GM12878 (cell line): ENCODE data around the gene CD55. TPM values are rescaled to one million over a fixed set of nuclear protein-coding genes. Genes with fewer than 3 reads are reported as not detected.

Experiments used
- ATAC-seq: fragments of 200-7000 bp; cut with Tn5 transposase; 3 replicates; pipeline ENCODE4 v1.9.1; 2020; ENCODE audit warnings: mild to moderate bottlenecking, moderate library complexity
- BruUV-seq: library from RNA; stranded (reverse); fragments of 400-500 nt; replicated peaks from 2 replicates; lab custom pipeline; 2021; lab: Mats Ljungman, UMichigan
- CTCF ChIA-PET: fragments of 300-600 bp; sonication (Branson Sonifier 250); formaldehyde crosslinking; extraction: SDS; loops from one replicate; lab custom pipeline; 2021; ENCODE audit warnings: inconsistent platforms; lab: Yijun Ruan, JAX
- POLR2A ChIA-PET: fragments of 350-600 bp; formaldehyde crosslinking; extraction: SDS; loops from one replicate; lab custom pipeline; 2021; ENCODE audit warnings: inconsistent platforms; lab: Charles Lee
- RAD21 ChIA-PET: fragments of 300-600 bp; sonication (Branson Sonifier 250); formaldehyde crosslinking; loops from one replicate; lab custom pipeline; 2023; ENCODE audit warnings: antibody characterized with exemption; ENCODE audit not compliant: unreplicated experiment; lab: Charles Lee
- SMC1A ChIA-PET: fragments of 300-600 bp; sonication (Branson Sonifier 250); formaldehyde crosslinking; loops from one replicate; lab custom pipeline; 2023; ENCODE audit not compliant: unreplicated experiment, uncharacterized antibody; lab: Charles Lee
- DNase-seq: peaks from one replicate; pipeline ENCODE4 v3.0.0-alpha.2; 2011; ENCODE audit warnings: low read depth, low spot score
- FAIRE-seq: peaks from 3 replicates; lab custom pipeline; 2011; peaks lifted over from hg19 to GRCh38; lab: Jason Lieb, UNC
- H2AFZ ChIP-seq: 2 replicates; pipeline ENCODE4 v1.6.0; 2011; ENCODE audit warnings: low read depth, low read length, control low read depth; ENCODE audit not compliant: control insufficient read depth
- H3K27ac ChIP-seq: 2 replicates; pipeline ENCODE4 v1.5.1; 2011; ENCODE audit warnings: control low read depth; ENCODE audit not compliant: control insufficient read depth, insufficient read depth
- H3K27me3 ChIP-seq, 2 experiments: replicated peaks in 1 of 2; 2 replicates each; pipeline versions ENCODE4 v1.6.0 to v1.6.1; 2011; ENCODE audit warnings: low read length in 1 of 2; ENCODE audit not compliant: control insufficient read depth in 2 of 2, insufficient read depth in 2 of 2
- H3K36me3 ChIP-seq, 2 experiments: 2 replicates each; pipeline ENCODE4 v1.5.1; 2011; ENCODE audit warnings: low read length in 1 of 2; ENCODE audit not compliant: control insufficient read depth in 2 of 2, insufficient read depth in 2 of 2
- H3K4me1 ChIP-seq: 2 replicates; pipeline ENCODE4 v1.6.1; 2011; ENCODE audit warnings: mild to moderate bottlenecking, low read length, moderate library complexity, mixed read lengths; ENCODE audit not compliant: control insufficient read depth, insufficient read depth
- H3K4me2 ChIP-seq: 2 replicates; pipeline ENCODE4 v1.6.0; 2011; ENCODE audit warnings: control low read depth; ENCODE audit not compliant: control insufficient read depth, insufficient read depth
- H3K4me3 ChIP-seq: fragments of 200-600 bp; sonication (generic); 2 replicates; pipeline ENCODE4 v1.5.1; 2016
- H3K79me2 ChIP-seq: 2 replicates; pipeline ENCODE4 v1.6.0; 2011; ENCODE audit warnings: low read length; ENCODE audit not compliant: control insufficient read depth, insufficient read depth
- H3K9ac ChIP-seq: 2 replicates; pipeline ENCODE4 v1.8.0; 2011; ENCODE audit warnings: low read length, control low read depth, mixed read lengths; ENCODE audit not compliant: control insufficient read depth, insufficient read depth
- H3K9me3 ChIP-seq: replicated peaks from 3 replicates; pipeline ENCODE4 v1.5.1; 2011; ENCODE audit warnings: mild to moderate bottlenecking, low read length; ENCODE audit not compliant: control insufficient read depth, insufficient read depth
- H4K20me1 ChIP-seq: 2 replicates; pipeline ENCODE4 v1.6.0; 2011; ENCODE audit not compliant: control insufficient read depth, insufficient read depth
- MXI1 ChIP-seq: fragments of 150-350 bp; IDR thresholded peaks from 2 replicates; pipeline ENCODE4 v1.6.1; 2011; ENCODE audit warnings: low read depth, mild to moderate bottlenecking, inconsistent platforms, low read length, improper control_type of control experiment
- PAX5 ChIP-seq: IDR thresholded peaks from 2 replicates; pipeline ENCODE4 v1.6.1; 2011; ENCODE audit warnings: low read depth, low read length, borderline replicate concordance
- SREBF1 ChIP-seq: IDR thresholded peaks from 2 replicates; pipeline ENCODE4 v1.6.1; 2012; ENCODE audit warnings: mild to moderate bottlenecking, low read length
- WGBS: methylation state at CpG from one replicate; pipeline ENCODE4 v1.1.6; 2016; ENCODE audit warnings: low lambda C conversion rate; ENCODE audit not compliant: insufficient replicate concordance, insufficient coverage; ENCODE audit errors: missing lambda C conversion rate; 5-methylcytosine and 5-hydroxymethylcytosine counted together
- in situ Hi-C: fragments of 300-500 bp; cut with MboI; formaldehyde crosslinking; loops from 9 replicates; pipeline ENCODE4 v1.14.3; 2018; ENCODE audit warnings: mixed read lengths
- intact Hi-C: fragments of 100-400 bp; cut with micrococcal nuclease; formaldehyde crosslinking; loops from one replicate; pipeline ENCODE4 v1.14.2; 2022; ENCODE audit not compliant: unreplicated experiment
- polyA plus RNA-seq, 11 experiments: library from polyadenylated mRNA; depleted of rRNA in 4 of 11; unstranded in 6 of 11; stranded (reverse) in 5 of 11; fragments of >200 nt; fragmentation: Nextera tagmentation in 4 of 11; fragmentation: Illumina TruSeq in 1 of 11; extraction: Ambion mirVana in 4 of 11; extraction: Trizol in 1 of 11; gene quantifications; 1 replicate in 1 of 11; 2 replicates in 10 of 11; pipeline versions ENCODE4 v1.2.1 to v1.2.3, GENCODE V29; 2011 to 2016; ENCODE audit warnings: inconsistent platforms in 2 of 11, missing spikeins in 2 of 11, low read depth in 1 of 11
- total RNA-seq, 4 experiments: library from RNA; depleted of rRNA in 3 of 4; stranded (reverse); fragments of >200 nt in 3 of 4; fragmentation: Illumina TruSeq in 1 of 4; extraction: Trizol in 1 of 4; gene quantifications; 2 replicates each; pipeline versions ENCODE4 v1.2.1 to v1.2.3, GENCODE V29; 2013 to 2021
- TF ChIP-seq, protein P1 (sequence below): IDR thresholded peaks from 2 replicates; pipeline ENCODE4 v1.6.1; 2012; ENCODE audit warnings: improper control_type of control experiment, low read depth, low read length; ENCODE audit not compliant: insufficient replicate concordance
- TF ChIP-seq, protein P2 (sequence below): fragments of 450-650 bp; IDR thresholded peaks from 2 replicates; pipeline ENCODE4 v1.6.1; 2017; ENCODE audit warnings: low read depth, mild to moderate bottlenecking, moderate library complexity
- TF ChIP-seq, protein P3 (sequence below): fragments of 450-650 bp; IDR thresholded peaks from 2 replicates; pipeline ENCODE4 v1.6.1; 2014; ENCODE audit warnings: mild to moderate bottlenecking
- TF ChIP-seq, protein P4 (sequence below): IDR thresholded peaks from 2 replicates; pipeline ENCODE4 v1.6.1; 2011; ENCODE audit warnings: mild to moderate bottlenecking, low read depth, low read length, moderate library complexity; ENCODE audit not compliant: insufficient replicate concordance
- TF ChIP-seq, protein P5 (sequence below): fragments of 450-650 bp; IDR thresholded peaks from 2 replicates; pipeline ENCODE4 v1.6.1; 2016; ENCODE audit warnings: mild to moderate bottlenecking

Gene CD55
- total and polyA plus RNA-seq, 10 of the 15 experiments (the other 5 are each of a cell fraction or from before 2014, with no cell fraction given): 5.2 to 46.5 (median 15.1) TPM

DNA sequence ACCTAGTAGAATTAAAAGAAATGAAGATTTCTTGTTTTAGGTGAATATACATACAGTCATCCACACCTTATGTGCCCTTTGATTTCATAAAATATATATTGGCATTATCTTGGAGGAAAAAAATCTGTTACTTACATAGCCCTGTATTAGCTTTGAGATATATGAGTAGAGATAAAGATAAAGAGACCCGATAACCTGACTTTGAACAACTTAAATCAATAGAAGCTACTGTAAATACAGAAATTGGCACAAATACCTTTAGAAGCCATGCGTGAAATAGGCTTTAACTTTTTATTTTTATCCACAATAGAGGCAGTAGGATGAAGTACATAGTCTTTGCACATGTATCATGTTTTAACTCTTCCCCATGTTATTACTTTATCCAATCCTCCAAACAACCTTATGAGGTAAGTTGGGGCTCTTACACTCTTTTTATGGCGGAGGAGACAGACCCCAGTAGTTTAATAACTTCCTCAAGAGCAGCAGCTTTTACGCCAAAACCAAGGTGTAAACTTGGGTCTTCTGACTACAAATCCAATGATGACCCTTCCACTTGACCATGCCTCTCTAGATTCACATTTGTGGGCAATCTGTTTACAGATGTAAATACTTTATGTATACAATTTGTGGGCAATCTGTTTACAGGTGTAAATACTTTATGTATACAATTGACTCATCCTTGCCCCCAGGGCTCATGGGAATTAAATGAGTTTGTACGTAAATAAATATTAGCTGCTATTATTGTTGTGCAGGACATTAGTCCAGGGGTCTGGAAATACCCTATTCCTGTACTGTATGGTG, 2.1 kb downstream of the CD55 start:
- CTCF ChIA-PET: interaction anchor here (0.7 to 3.6 kb wide), 8 partner anchors 8 to 244 kb away, joined by 3 to 43 read pairs (median 4); no protein-coding TSS in a partner anchor
- no peaks in the 10 kb centered on the region for H3K9me3 ChIP-seq
- DNase-seq (no peak), ATAC-seq (no peak), FAIRE-seq (peak; percentile 56)
- SMC1A ChIA-PET: interaction anchor here (1.8 to 8.1 kb wide), 4 partner anchors 10 to 94 kb away, joined by 4 to 144 read pairs (median 20); no protein-coding TSS in a partner anchor
- BruUV-seq: no TSS peak
- H4K20me1 ChIP-seq: no peaks in the 10 kb centered on the region
- H3K79me2 ChIP-seq: peaks cover 19% of the 10 kb centered on the region
- TF ChIP-seq SREBF1: no peak
- TF ChIP-seq, protein P1, sequence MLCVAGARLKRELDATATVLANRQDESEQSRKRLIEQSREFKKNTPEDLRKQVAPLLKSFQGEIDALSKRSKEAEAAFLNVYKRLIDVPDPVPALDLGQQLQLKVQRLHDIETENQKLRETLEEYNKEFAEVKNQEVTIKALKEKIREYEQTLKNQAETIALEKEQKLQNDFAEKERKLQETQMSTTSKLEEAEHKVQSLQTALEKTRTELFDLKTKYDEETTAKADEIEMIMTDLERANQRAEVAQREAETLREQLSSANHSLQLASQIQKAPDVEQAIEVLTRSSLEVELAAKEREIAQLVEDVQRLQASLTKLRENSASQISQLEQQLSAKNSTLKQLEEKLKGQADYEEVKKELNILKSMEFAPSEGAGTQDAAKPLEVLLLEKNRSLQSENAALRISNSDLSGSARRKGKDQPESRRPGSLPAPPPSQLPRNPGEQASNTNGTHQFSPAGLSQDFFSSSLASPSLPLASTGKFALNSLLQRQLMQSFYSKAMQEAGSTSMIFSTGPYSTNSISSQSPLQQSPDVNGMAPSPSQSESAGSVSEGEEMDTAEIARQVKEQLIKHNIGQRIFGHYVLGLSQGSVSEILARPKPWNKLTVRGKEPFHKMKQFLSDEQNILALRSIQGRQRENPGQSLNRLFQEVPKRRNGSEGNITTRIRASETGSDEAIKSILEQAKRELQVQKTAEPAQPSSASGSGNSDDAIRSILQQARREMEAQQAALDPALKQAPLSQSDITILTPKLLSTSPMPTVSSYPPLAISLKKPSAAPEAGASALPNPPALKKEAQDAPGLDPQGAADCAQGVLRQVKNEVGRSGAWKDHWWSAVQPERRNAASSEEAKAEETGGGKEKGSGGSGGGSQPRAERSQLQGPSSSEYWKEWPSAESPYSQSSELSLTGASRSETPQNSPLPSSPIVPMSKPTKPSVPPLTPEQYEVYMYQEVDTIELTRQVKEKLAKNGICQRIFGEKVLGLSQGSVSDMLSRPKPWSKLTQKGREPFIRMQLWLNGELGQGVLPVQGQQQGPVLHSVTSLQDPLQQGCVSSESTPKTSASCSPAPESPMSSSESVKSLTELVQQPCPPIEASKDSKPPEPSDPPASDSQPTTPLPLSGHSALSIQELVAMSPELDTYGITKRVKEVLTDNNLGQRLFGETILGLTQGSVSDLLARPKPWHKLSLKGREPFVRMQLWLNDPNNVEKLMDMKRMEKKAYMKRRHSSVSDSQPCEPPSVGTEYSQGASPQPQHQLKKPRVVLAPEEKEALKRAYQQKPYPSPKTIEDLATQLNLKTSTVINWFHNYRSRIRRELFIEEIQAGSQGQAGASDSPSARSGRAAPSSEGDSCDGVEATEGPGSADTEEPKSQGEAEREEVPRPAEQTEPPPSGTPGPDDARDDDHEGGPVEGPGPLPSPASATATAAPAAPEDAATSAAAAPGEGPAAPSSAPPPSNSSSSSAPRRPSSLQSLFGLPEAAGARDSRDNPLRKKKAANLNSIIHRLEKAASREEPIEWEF: no peak
- TF ChIP-seq, protein P2, sequence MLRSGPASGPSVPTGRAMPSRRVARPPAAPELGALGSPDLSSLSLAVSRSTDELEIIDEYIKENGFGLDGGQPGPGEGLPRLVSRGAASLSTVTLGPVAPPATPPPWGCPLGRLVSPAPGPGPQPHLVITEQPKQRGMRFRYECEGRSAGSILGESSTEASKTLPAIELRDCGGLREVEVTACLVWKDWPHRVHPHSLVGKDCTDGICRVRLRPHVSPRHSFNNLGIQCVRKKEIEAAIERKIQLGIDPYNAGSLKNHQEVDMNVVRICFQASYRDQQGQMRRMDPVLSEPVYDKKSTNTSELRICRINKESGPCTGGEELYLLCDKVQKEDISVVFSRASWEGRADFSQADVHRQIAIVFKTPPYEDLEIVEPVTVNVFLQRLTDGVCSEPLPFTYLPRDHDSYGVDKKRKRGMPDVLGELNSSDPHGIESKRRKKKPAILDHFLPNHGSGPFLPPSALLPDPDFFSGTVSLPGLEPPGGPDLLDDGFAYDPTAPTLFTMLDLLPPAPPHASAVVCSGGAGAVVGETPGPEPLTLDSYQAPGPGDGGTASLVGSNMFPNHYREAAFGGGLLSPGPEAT: no peak
- TF ChIP-seq, protein P3, sequence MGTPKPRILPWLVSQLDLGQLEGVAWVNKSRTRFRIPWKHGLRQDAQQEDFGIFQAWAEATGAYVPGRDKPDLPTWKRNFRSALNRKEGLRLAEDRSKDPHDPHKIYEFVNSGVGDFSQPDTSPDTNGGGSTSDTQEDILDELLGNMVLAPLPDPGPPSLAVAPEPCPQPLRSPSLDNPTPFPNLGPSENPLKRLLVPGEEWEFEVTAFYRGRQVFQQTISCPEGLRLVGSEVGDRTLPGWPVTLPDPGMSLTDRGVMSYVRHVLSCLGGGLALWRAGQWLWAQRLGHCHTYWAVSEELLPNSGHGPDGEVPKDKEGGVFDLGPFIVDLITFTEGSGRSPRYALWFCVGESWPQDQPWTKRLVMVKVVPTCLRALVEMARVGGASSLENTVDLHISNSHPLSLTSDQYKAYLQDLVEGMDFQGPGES: no peak
- TF ChIP-seq, protein P4, sequence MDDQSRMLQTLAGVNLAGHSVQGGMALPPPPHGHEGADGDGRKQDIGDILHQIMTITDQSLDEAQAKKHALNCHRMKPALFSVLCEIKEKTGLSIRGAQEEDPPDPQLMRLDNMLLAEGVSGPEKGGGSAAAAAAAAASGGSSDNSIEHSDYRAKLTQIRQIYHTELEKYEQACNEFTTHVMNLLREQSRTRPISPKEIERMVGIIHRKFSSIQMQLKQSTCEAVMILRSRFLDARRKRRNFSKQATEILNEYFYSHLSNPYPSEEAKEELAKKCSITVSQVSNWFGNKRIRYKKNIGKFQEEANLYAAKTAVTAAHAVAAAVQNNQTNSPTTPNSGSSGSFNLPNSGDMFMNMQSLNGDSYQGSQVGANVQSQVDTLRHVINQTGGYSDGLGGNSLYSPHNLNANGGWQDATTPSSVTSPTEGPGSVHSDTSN: no peak
- TF ChIP-seq, protein P5, sequence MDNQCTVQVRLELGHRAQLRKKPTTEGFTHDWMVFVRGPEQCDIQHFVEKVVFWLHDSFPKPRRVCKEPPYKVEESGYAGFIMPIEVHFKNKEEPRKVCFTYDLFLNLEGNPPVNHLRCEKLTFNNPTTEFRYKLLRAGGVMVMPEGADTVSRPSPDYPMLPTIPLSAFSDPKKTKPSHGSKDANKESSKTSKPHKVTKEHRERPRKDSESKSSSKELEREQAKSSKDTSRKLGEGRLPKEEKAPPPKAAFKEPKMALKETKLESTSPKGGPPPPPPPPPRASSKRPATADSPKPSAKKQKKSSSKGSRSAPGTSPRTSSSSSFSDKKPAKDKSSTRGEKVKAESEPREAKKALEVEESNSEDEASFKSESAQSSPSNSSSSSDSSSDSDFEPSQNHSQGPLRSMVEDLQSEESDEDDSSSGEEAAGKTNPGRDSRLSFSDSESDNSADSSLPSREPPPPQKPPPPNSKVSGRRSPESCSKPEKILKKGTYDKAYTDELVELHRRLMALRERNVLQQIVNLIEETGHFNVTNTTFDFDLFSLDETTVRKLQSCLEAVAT: peak; percentile 56; the same call in 1 of the 2 replicates
- TF ChIP-seq MXI1: no peak
- TF ChIP-seq PAX5: no peak
- H3K4me3 ChIP-seq: peak overlapping the region; percentile 5; the same call in 1 of the 2 replicates
- POLR2A ChIA-PET: interaction anchor here (1.5 to 5.3 kb wide), 2 partner anchors 10 to 18 kb away, joined by 4 to 74 read pairs; no protein-coding TSS in a partner anchor
- H3K4me2 ChIP-seq: peak overlapping the region; percentile 31
- RAD21 ChIA-PET: interaction anchor here (1.2 to 7.1 kb wide), 4 partner anchors 10 to 241 kb away, joined by 6 to 62 read pairs (median 29); no protein-coding TSS in a partner anchor
- H2AFZ ChIP-seq: no peak overlapping the region
- peaks cover 0 to 8% of the 10 kb centered on the region in 2 experiments; a peak in 1 of 4 replicates for H3K36me3 ChIP-seq
- intact Hi-C loops (loop anchor here (5.0 to 10.0 kb wide), 3 partner anchors 34 to 241 kb away; partner anchors contain the start of gene CR1), in situ Hi-C loops (no loop called here)
- no peaks in the 10 kb centered on the region for H3K27me3 ChIP-seq
- H3K4me1 ChIP-seq: no peaks in the 10 kb centered on the region
- 97% methylated on average over 5 of the region's 5 CpGs for WGBS
- no peak overlapping the region for H3K27ac ChIP-seq
- H3K9ac ChIP-seq: no peak overlapping the region
